ENCODE measurements around the gene DNMT3B. TPM values are rescaled to one million over a fixed set of nuclear protein-coding genes. Genes with fewer than 3 reads are reported as not detected.

The DNMT3B gene
- total and polyA plus RNA-seq, 2 donors (not counting 1 experiment from before 2014, with no cell fraction given): 0.15 to 0.47 TPM

DNA sequence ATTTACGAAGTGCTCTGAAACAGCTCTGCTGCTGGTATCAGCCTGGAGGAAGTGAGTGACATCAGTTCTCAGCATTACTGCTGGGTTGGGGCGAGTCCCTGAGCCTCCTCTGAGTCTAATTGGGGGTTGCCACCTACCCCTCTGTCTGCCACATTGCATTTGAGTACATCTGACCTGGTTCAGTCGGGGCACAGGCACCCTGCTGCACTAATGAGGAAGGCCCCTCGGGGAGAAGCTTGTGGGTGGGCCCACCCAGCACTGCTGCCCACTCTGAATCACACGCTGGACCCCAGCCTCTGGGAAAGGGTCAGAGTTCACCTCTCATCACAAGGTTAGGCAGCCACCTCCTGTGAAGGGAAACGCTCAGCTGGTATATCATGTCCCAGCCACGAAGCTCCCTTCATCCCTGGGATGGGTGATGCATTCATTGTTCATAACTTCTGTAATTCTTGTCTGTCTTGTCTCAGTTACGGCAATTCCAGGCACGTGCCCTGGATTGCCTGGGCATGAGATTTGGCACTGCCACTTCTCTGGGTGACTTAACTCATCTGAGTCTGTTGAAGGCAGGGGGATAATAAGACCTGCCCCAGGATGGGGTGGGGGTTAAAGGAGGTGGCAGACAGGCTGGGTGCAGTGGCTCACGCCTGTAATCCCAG is 13.3 kb downstream of the DNMT3B start:
- Histone ChIP-seq H3K4me1 (ENCODE audit: control insufficient read depth in 2 of 2, insufficient read depth in 2 of 2, low read length in 2 of 2) (no peaks in the 10 kb centered on the region), H3K27me3 (replicated peaks in 1 of 4; ENCODE audit: control extremely low read depth in 1 of 4, control insufficient read depth in 3 of 4, insufficient read depth in 4 of 4, low read length in 3 of 4) (no peaks in the 10 kb centered on the region), H4K20me1 (ENCODE audit: control insufficient read depth, insufficient read depth, low read length, poor library complexity, severe bottlenecking) (no peaks in the 10 kb centered on the region), H3K4me3 (ENCODE audit: control extremely low read depth in 1 of 5, extremely low read depth in 1 of 5, insufficient read depth in 1 of 5, low read depth in 2 of 5, low read length in 4 of 5) (no peak overlapping the region), H3K79me2 (ENCODE audit: control insufficient read depth, insufficient read depth, low read length) (no peaks in the 10 kb centered on the region), H3K36me3 (replicated peaks in 1 of 2; ENCODE audit: control extremely low read depth in 1 of 2, control insufficient read depth in 1 of 2, extremely low read depth in 1 of 2, insufficient read depth in 2 of 2, low read length in 1 of 2) (no peaks in the 10 kb centered on the region), H3K9ac (ENCODE audit: low read length) (no peak overlapping the region), H3K4me2 (replicated peaks; ENCODE audit: low read depth, low read length, poor library complexity, severe bottlenecking) (no peak overlapping the region), H3K27ac (ENCODE audit: low read length in 2 of 2) (no peak overlapping the region), H2AFZ (ENCODE audit: insufficient read depth, low read depth, low read length, poor library complexity, severe bottlenecking) (no peak overlapping the region), H3K9me3 (ENCODE audit: control extremely low read depth in 1 of 3, control insufficient read depth in 2 of 3, insufficient read depth in 1 of 3, low read length in 2 of 3) (no peaks in the 10 kb centered on the region)
- Mint-ChIP-seq H3K27ac (no peak overlapping the region), H3K9me3 (ENCODE audit: insufficient read depth) (no peaks in the 10 kb centered on the region), H3K4me1 (no peaks in the 10 kb centered on the region), H3K4me3 (no peak overlapping the region), H3K27me3 (no peaks in the 10 kb centered on the region)
- ChIA-PET POLR2A (interaction anchor here (0.5 to 0.7 kb wide), 2 partner anchors 14 to 237 kb away, joined by 3 to 4 read pairs; no protein-coding TSS in a partner anchor), CTCF (interaction anchor here (1.7 to 6.6 kb wide), 3 partner anchors 14 to 253 kb away, joined by 9 to 138 read pairs (median 36); partner anchors contain the start of gene C20orf203)
- 90% methylated on average over 10 of the region's 10 CpGs for WGBS (ENCODE audit: insufficient coverage)
- TF ChIP-seq CTCF (IDR thresholded peaks at IDR 0.05) (no peak), EZH2 (IDR thresholded peaks at IDR 0.05; ENCODE audit: borderline replicate concordance, insufficient read depth, low read depth, low read length, poor library complexity, severe bottlenecking) (no peak)
- intact Hi-C loops (cut with micrococcal nuclease): loop anchor here (5.0 kb wide), 1 partner anchor 253 kb away; no protein-coding TSS in a partner anchor
- DNase-seq (no peak), ATAC-seq (ENCODE audit: low read depth) (no peak)
